Activated CD4-positive, alpha-beta T cell treated with anti-CD3 and anti-CD28 coated beads for 48 hours (primary cell): ENCODE results near the gene SSH2.

Experiments used
- DNase-seq: peaks from one replicate; pipeline ENCODE4 v3.0.0-alpha.2; 2020

The SSH2 gene

GRCh38 chr17:29620271-29620670 is 309.8 kb downstream of the SSH2 start:
- DNase-seq: no peak

DNA sequence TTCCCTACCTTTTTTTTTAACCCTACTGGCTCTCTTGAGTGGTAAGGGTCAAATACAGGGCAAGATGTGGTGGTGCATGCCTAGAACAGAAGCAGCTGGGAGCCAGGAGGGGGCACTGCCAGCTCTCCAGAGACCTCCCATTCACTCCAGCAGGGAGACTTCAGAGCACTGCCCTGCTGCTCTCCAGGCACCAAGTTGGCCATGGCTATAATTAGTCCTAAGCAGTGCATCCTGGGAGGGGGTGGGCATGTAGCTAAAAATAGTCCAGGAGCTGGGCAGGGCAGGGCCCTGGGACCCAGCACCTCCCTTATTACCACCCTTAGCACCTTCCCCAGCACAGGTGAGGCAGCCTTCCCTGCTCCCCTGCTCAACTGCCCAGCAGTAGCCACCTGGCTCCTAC is 310.8 kb downstream of the SSH2 start:
- peak; percentile 46 for DNase-seq

- DNase-seq: no peak
Observed at GRCh38 chr17:29618272-29619065, 311.6 kb downstream of the SSH2 start.

DNA sequence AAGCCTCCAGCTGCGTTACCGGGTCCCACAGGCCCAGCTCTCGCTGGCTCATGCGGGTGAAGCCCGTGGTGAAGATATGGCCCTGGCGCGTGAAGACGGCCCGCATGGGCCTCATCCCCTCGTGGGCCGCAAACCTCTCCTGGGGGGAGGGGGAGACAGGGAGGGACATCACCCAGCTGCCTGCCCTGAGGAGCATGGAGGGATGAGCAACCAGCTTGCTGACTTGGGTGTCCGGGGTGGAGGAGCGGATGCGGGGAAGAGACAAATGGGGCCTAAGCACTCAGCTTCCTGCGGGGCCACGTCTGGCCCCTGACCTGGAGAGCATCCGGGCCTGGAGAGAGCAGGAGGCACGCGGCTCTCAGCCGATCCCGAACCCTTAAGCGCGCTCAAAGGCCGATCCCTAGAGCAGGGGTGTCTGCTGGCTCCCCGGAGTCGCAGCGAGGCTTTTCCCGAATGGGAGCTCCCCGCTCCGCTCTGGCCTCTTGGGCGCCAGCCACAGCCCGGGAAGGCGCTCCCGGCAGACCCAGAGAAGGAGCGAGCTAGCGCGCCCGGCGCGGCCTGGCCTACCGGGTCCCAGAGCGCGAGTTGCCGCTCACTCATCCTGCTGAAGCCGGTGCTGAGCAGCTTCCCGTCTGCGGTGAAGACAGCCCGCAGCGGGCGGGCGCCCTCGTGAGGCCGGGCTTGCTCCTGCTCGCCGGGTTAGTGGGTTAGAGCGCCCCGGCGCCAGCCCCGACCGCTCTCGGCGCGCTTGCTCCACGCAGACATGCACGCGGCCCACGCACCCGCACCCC is 312.4 kb downstream of the SSH2 start:
- peak; percentile 92 for DNase-seq

- DNase-seq: peak; percentile 98
Observed at GRCh38 chr17:29617125-29617480, 312.9 kb downstream of the SSH2 start.

DNA sequence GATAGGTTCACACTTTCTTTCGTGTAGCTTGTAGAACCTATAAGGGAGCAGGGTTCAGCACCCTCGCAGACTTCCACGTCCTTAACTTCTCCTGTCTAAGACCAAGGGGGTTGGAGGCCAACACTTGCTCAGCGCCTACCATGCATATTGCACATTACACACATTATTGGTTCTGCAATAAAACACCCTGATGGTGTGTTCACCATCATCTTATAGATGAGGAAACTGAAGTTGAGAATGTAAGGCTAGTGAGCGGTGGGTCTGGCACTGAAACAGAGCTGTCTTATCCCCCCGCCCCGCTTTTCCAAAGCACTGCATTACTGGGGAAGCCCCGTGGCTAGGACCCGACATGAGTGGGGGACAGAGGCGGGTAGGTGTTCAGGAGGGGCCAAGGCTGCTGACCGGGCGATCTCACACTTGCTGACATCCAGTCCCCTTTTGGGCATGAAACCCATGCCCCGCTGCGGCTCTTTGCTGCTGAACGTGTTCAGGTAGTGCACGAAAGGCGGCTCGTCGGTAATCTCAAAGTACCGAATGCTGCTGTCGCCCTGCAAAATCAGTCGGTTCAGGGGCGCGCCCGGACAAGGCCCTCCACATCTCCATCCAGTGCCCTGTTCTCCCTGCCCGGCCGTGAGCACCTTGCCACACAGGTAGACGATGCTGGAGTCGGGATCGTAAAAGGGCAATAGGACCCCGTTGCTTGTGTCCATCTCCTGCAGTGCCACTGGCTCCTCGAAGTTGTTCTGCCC is 313.6 kb downstream of the SSH2 start:
- DNase-seq: peak; percentile 43

GRCh38 chr17:29615492-29616299 is 314.3 kb downstream of the SSH2 start:
- DNase-seq: peak; percentile 89

GRCh38 chr17:29615048-29615385 is 315.0 kb downstream of the SSH2 start:
- DNase-seq: peak; percentile 71

DNA sequence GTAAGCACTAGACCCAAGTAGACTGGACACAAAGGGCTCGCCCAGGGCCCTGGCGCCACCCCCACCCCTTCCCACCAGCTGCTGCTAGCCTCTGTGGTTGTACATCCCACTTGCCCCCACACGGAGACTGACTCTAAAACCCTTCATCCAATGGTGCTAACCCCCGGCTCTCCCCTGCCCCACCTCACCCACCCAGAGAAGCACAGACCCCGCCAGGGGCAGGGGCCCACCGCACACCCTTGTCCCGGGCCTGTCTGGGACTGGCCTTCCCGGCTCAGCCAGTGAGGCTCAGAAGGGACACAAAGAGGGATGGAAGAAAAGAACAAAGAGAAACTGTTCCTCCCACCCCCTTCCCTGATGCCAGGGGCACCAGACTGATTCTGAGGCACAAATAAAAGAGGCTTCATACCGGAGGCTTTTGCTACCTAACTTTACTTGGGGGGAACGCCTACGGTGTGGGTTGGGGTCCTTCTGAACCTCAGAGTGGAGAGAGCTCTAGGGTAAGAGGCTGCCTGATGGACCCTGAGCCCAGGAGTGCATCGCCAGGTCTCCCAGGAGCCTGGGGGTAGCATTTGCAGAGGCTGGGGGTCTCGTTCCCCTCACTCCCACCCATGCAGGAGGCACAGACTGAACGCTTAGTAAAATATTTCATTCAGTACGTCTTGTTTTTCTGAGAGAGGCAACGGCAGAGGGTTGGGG is 315.5 kb downstream of the SSH2 start:
- DNase-seq: no peak

- no peak for DNase-seq
Observed at GRCh38 chr17:29613856-29614255, 316.2 kb downstream of the SSH2 start.

- peak; percentile 99 for DNase-seq
Observed at GRCh38 chr17:29613352-29613837, 316.6 kb downstream of the SSH2 start.

DNA sequence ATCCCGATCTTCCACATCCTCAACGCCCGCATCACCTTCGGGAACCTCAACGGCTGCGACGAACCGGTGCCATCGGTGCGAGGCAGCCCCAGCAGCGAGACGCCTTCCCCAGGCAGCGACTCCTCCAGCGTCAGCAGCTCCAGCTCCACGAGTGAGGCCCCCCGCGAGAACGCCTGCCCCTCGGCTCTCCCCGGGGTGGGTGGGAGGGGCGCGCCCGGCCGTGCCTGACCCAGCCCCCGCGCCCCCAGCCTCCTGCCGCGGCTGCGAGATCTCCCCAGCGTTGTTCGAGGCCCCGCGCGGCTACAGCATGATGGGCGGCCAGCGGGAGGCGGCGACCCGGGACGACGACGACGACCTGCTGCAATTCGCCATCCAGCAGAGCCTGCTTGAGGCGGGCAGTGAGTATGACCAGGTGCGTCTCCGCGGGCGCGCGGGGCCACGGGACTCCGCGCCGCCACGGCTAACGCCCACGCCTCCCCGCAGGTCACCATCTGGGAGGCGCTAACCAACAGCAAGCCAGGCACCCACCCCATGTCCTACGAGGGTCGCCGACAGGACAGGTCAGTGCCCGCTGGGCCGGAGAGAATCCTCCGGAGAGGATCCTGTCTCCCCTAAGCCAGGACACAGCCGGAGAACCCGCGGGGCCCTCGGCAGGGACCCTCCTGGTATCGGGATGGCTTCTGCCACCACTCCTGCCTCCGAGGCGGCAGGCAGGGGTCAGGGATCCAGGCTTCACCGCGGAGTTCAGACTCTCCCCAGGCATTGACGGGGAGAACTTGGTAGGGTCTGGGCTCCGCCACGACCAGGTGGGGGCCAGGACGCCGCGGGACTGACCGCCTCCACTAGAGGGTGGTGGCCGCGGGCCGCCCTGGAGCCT is 317.4 kb downstream of the SSH2 start:
- DNase-seq: no peak

DNA sequence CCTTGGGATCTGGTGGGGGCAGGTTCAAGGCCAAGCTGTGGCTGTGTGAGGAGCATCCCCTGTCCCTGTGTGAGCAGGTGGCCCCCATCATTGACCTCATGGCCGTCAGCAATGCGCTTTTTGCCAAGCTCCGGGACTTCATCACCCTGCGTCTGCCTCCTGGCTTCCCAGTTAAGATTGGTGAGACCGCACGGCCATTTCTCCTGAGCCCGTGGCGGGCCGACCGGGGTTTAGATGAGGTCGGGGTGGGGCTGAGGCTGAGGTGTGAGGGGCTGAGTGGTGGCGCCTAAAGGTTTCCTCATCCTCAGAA is 318.0 kb downstream of the SSH2 start:
- no peak for DNase-seq

- DNase-seq: no peak
Observed at GRCh38 chr17:29611351-29612093, 318.5 kb downstream of the SSH2 start.

DNA sequence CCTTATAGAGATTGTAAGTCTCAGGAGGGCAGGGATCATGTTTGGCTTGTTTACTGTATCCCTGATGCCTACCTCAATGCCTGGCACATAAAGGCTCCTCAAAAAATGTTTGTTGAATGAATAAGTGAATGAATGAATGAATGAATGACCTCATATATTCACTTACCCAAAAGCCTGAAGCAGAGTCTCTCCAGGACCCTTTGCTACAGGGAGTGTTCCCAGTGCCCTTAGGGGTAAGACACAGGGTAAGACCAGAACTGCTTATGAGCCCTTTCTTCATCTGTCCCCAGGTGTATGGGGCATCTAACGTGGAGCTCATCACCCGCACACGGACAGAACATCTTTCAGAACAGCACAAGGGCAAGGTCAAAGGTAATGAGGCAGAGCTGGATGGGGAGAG is 319.6 kb downstream of the SSH2 start:
- DNase-seq: no peak

DNA sequence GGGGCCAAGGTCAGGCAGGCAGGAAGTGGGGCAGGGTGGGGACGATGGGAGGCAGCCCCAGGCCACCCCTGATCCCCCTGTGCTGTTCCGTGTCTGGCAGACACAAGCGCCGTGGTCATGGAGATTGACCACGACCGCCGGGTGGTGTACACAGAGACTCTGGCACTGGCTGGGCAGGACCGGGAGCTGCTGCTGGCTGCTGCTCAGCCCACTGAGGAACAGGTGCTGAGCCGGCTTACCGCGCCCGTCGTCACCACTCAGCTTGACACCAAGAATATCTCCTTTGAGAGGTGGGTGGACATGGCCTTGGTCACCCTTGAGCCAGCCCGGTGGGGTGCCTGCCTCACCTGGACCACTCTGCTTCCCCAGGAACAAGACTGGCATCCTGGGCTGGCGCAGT is 321.0 kb downstream of the SSH2 start:
- no peak for DNase-seq

DNA sequence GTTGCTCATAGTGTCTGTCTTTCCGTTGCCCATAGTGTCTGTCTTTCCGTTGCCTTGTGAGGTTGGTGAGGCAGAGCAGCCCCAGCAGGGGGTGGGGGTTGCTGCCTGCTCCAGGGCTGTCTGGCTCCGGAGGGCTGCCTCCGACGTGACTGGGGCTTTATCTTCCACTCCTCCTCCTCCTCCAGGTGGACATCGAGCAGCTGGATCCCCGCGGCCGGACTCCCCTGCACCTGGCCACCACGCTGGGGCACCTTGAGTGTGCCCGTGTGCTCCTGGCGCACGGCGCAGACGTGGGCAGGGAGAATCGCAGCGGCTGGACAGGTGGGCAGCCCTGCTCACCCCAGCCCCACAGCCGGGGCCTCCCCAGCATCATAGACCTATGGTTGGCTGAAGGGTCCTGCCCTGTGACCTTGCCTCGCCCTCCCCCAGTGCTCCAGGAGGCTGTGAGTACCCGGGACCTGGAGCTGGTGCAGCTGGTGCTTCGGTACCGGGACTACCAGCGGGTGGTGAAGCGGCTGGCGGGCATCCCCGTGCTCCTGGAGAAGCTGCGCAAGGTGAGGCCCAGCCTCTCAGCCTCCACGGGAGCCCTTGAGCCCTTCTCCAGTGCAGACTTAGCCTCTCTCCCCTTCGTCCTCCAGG is 322.4 kb downstream of the SSH2 start:
- DNase-seq: no peak

DNA sequence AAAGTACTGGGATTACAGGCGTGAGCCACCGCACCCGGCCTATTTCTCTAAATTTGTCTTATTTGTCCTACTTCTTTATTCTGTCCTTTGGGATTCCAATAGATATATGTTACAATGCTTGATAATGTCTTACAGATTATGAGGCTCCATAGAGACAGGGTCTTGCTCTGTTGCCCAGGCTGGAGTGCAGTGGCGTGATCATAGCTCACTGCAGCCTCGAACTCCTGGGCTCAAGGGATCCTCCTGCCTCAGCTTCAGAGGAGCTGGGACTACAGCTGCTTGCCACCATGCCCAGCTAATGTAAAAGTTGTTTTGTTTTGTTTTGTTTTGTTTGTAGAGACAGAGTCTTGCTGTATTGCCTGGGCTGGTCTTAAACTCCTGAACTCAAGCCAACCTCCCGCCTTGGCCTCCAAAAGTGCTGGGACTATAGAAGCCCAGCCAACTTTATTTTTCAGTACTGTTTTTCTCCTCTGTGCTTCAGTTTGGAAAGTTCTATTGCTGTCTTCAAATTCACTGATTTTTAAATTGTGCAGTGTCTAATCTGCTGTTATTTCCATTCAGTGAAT is 326.8 kb downstream of the SSH2 start:
- no peak for DNase-seq

GRCh38 chr17:29597361-29598172 is 332.5 kb downstream of the SSH2 start:
- no peak for DNase-seq
